Pancreas (tissue), 10 donors: Measurements from ENCODE around the gene PGD. TPM values are rescaled to one million over a fixed set of nuclear protein-coding genes. Genes with fewer than 3 reads are reported as not detected.

Experiments
- ATAC-seq, 4 donors: fragments of 200-7000 bp; cut with Tn5 transposase; one replicate each; pipeline versions ENCODE4 v1.8.0 to v1.9.1; 2020; ENCODE audit warnings: mild to moderate bottlenecking in 4 of 4, moderate library complexity in 4 of 4
- DNase-seq, 6 donors: peaks; one replicate each; pipeline ENCODE4 v3.0.0-alpha.2; 2020
- FAIRE-seq: peaks from 2 replicates; lab custom pipeline; 2012; peaks lifted over from hg19 to GRCh38; lab: Jason Lieb, UNC
- H3K27ac ChIP-seq, 4 donors: fragments of 200-600 bp; sonication (generic); 1 replicate in 3 of 4; 2 replicates in 1 of 4; pipeline versions ENCODE4 v1.5.0 to v1.8.0; 2020
- H3K27me3 ChIP-seq, 4 donors: fragments of 200-600 bp; one replicate each; pipeline ENCODE4 v1.8.0; 2021
- H3K36me3 ChIP-seq, 3 donors: fragments of 200-600 bp; sonication (generic) in 1 of 3; one replicate each; pipeline versions ENCODE4 v1.5.0 to v1.8.0; 2020 to 2021
- H3K4me1 ChIP-seq, 3 donors: fragments of 200-600 bp; one replicate each; pipeline ENCODE4 v1.8.0; 2021
- H3K4me3 ChIP-seq, 4 donors: fragments of 200-600 bp; sonication (generic) in 2 of 4; one replicate each; pipeline versions ENCODE4 v1.5.0 to v1.8.0; 2020 to 2021
- H3K9me3 ChIP-seq, 4 donors: fragments of 200-600 bp; one replicate each; pipeline ENCODE4 v1.8.0; 2021
- CTCF ChIP-seq, 4 donors: fragments of 200-600 bp; sonication (generic) in 3 of 4; IDR thresholded peaks; one replicate each; pipeline versions ENCODE4 v1.5.0 to v1.8.0; 2021; ENCODE audit warnings: antibody characterized with exemption in 4 of 4
- WGBS, 2 donors: extraction: QIAGEN DNeasy Blood & Tissue Kit; methylation state at CpG; one replicate each; pipeline ENCODE4 v1.1.7; 2013; 5-methylcytosine and 5-hydroxymethylcytosine counted together
- intact Hi-C, 3 donors: fragments of 100-400 bp; cut with DNase I; formaldehyde crosslinking; loops; one replicate each; pipeline versions ENCODE4 v1.11.1 to v1.14.2; 2022
- polyA plus RNA-seq, 2 donors: library from polyadenylated mRNA; stranded (reverse); fragments of 200-250 nt; gene quantifications; one replicate each; pipeline ENCODE4 v1.2.3, GENCODE V29; 2013
- total RNA-seq, 6 donors: library from RNA; stranded (reverse); fragmentation: NEBNext Ultra II Directional in 4 of 6; extraction: Animal tissue kit (Norgen Biotek cat#: 25700) in 4 of 6; gene quantifications; one replicate each; pipeline versions ENCODE4 v1.2.1 to v1.2.4, GENCODE V29; 2021 to 2023
- donor health status: healthy with polysubstance abuse.
- donor health status: DM: no; HTN: no; CAD: no; lungs with moderate emphysema.
- donor health status: DM: no; HTN: no; CAD: no.
- donor health status: control.
- donor health status: control.
- donor health status: Bipolar disorder and iron deficiency.
- donor health status: DM: yes; HTN: yes; CAD: no.
- donor health status: DM: no; HTN: no; CAD: no.
- donor health status: DM: no; HTN: no; CAD: no.
- donor health status: DM: yes; HTN: yes; CAD: no.

PGD gene
- total and polyA plus RNA-seq, 8 donors, result 12.7 to 40.0 (median 23.3) TPM

- Histone ChIP-seq H3K9me3 (no peaks in the 10 kb centered on the region), H3K4me3 (no peak overlapping the region), H3K27me3 (no peaks in the 10 kb centered on the region), H3K27ac (no peak overlapping the region), H3K36me3 (no peaks in the 10 kb centered on the region), H3K4me1 (no peaks in the 10 kb centered on the region)
- no peak for DNase-seq
- no peak for ATAC-seq
- no peak for TF ChIP-seq CTCF (IDR thresholded peaks at IDR 0.05)
- intact Hi-C loops, result no loop called here
- FAIRE-seq, result no peak
- 90 to 96% methylated on average over 5 of the region's 5 CpGs for WGBS, 2 donors
Measured at GRCh38 chr1:10440794-10441193, 41.9 kb downstream of the PGD start.

GRCh38 chr1:10444248-10444647, 45.4 kb downstream of the PGD start:
- no peaks in the 10 kb centered on the region for H3K27me3 ChIP-seq
- WGBS, 2 donors, result 92 to 98% methylated on average over 6 of the region's 6 CpGs
- H3K27ac ChIP-seq, result no peak overlapping the region
- DNase-seq (no peak), ATAC-seq (no peak), FAIRE-seq (no peak)
- H3K4me3 ChIP-seq, result no peak overlapping the region
- no peaks in the 10 kb centered on the region for H3K9me3 ChIP-seq
- intact Hi-C loops, result no loop called here
- TF ChIP-seq CTCF (IDR thresholded peaks at IDR 0.05), result no peak
- no peaks in the 10 kb centered on the region for H3K36me3 ChIP-seq
- H3K4me1 ChIP-seq, result no peaks in the 10 kb centered on the region

GRCh38 chr1:10444795-10445397, 46.0 kb downstream of the PGD start:
- no peaks in the 10 kb centered on the region for H3K4me1 ChIP-seq
- FAIRE-seq (no peak), DNase-seq (no peak), ATAC-seq (no peak)
- no peak for TF ChIP-seq CTCF (IDR thresholded peaks at IDR 0.05)
- H3K4me3 ChIP-seq, result no peak overlapping the region
- intact Hi-C loops, result no loop called here
- WGBS, 2 donors, result 91 to 95% methylated on average over 7 of the region's 7 CpGs
- no peaks in the 10 kb centered on the region for H3K27me3 ChIP-seq
- H3K36me3 ChIP-seq, result no peaks in the 10 kb centered on the region
- no peaks in the 10 kb centered on the region for H3K9me3 ChIP-seq
- no peak overlapping the region for H3K27ac ChIP-seq

- WGBS, 2 donors, result 96 to 97% methylated on average over 7 of the region's 7 CpGs
- no peak for FAIRE-seq
- TF ChIP-seq CTCF (IDR thresholded peaks at IDR 0.05), result no peak
Measured at GRCh38 chr1:10446790-10447422, 48.0 kb downstream of the PGD start.

GRCh38 chr1:10449751-10450150, 50.9 kb downstream of the PGD start, which contains the start of gene CORT:
CORT (plus strand) TSS chr1:10450031; CDS start chr1:10450224, 193 bp downstream.
- no peaks in the 10 kb centered on the region for H3K27me3 ChIP-seq
- intact Hi-C loops, result no loop called here
- FAIRE-seq (no peak), DNase-seq (no peak), ATAC-seq (no peak)
- H3K4me1 ChIP-seq, result no peaks in the 10 kb centered on the region
- H3K4me3 ChIP-seq, result no peak within 1 kb of the TSS
- H3K27ac ChIP-seq, result no peak within 1 kb of the TSS
- no peak for TF ChIP-seq CTCF (IDR thresholded peaks at IDR 0.05)
- 91 to 92% methylated on average over 10 of the region's 10 CpGs for WGBS, 2 donors
- no peaks in the 10 kb centered on the region for H3K36me3 ChIP-seq
- H3K9me3 ChIP-seq, result no peaks in the 10 kb centered on the region

More at GRCh38 chr1:10446790-10447422, 48.0 kb downstream of the PGD start:
- intact Hi-C loops, result no loop called here
- Histone ChIP-seq H3K9me3 (no peaks in the 10 kb centered on the region), H3K4me1 (no peaks in the 10 kb centered on the region), H3K27ac (no peak overlapping the region), H3K4me3 (no peak overlapping the region), H3K27me3 (no peaks in the 10 kb centered on the region), H3K36me3 (no peaks in the 10 kb centered on the region)
- ATAC-seq, result no peak
- no peak for DNase-seq
